ENCODE data around the gene ZNF282. TPM values are rescaled to one million over a fixed set of nuclear protein-coding genes. Genes with fewer than 3 reads are reported as not detected.
"Not testable (repeated sequence)": the region's sequence is repeated elsewhere in the genome, so short reads cannot be mapped to it uniquely, and the experiment has no call there.

The ZNF282 gene
- total RNA-seq, 4 donors from 2014 or later: 16.9 to 28.7 (median 22.2) TPM

GRCh38 chr7:149226840-149227494 is 31.6 kb downstream of the ZNF282 start:
- no peaks in the 10 kb centered on the region for H3K9me3 ChIP-seq
- 89% methylated on average over 6 of the region's 6 CpGs for WGBS
- no peak for DNase-seq (ENCODE audit: extremely low spot score)
- intact Hi-C loops (cut with DNase I): no loop called here
- no peak overlapping the region for H3K27ac ChIP-seq (replicated peaks in 1 of 4)
- H3K4me1 ChIP-seq: no peaks in the 10 kb centered on the region
- no peak overlapping the region for H3K4me3 ChIP-seq
- H3K36me3 ChIP-seq: peaks cover 23 to 42% (median 39%) of the 10 kb centered on the region in 4 donors
- no peaks in the 10 kb centered on the region for H3K27me3 ChIP-seq
- TF ChIP-seq POLR2AphosphoS5 (IDR thresholded peaks at IDR 0.05) (no peak), EP300 (IDR thresholded peaks at IDR 0.05) (no peak), POLR2A (IDR thresholded peaks at IDR 0.05; ENCODE audit: low read depth) (no peak), CTCF (IDR thresholded peaks at IDR 0.05) (no peak)

- no peaks in the 10 kb centered on the region for H3K4me1 ChIP-seq
- 53% methylated on average over 7 of the region's 7 CpGs for WGBS
- intact Hi-C loops (cut with DNase I): no loop called here
- H3K27me3 ChIP-seq: no peaks in the 10 kb centered on the region
- no peak for DNase-seq (ENCODE audit: extremely low spot score)
- H3K27ac ChIP-seq (replicated peaks in 1 of 4): no peak overlapping the region
- no peaks in the 10 kb centered on the region for H3K9me3 ChIP-seq
- no peak overlapping the region for H3K4me3 ChIP-seq
- TF ChIP-seq CTCF (IDR thresholded peaks at IDR 0.05) (no peak), EP300 (IDR thresholded peaks at IDR 0.05) (no peak)
- H3K36me3 ChIP-seq: peaks cover 14 to 22% (median 21%) of the 10 kb centered on the region in 4 donors
Measured at GRCh38 chr7:149228831-149229471, 33.6 kb downstream of the ZNF282 start.

GRCh38 chr7:149229526-149229925 is 34.2 kb downstream of the ZNF282 start:
- intact Hi-C loops (cut with DNase I): no loop called here
- Histone ChIP-seq H3K27me3 (no peaks in the 10 kb centered on the region), H3K9me3 (no peaks in the 10 kb centered on the region), H3K4me3 (no peak overlapping the region), H3K4me1 (no peaks in the 10 kb centered on the region), H3K36me3 (peaks cover 9 to 17% (median 16%) of the 10 kb centered on the region in 4 donors), H3K27ac (replicated peaks in 1 of 4) (no peak overlapping the region)
- TF ChIP-seq CTCF (IDR thresholded peaks at IDR 0.05) (no peak), POLR2AphosphoS5 (IDR thresholded peaks at IDR 0.05) (no peak), EP300 (IDR thresholded peaks at IDR 0.05) (no peak), POLR2A (IDR thresholded peaks at IDR 0.05; ENCODE audit: low read depth) (no peak)
- DNase-seq (ENCODE audit: extremely low spot score): no peak
- 81% methylated on average over 6 of the region's 6 CpGs for WGBS

- Histone ChIP-seq H3K4me1 (no peaks in the 10 kb centered on the region), H3K4me3 (no peak overlapping the region), H3K36me3 (no peaks in the 10 kb centered on the region), H3K9me3 (no peaks in the 10 kb centered on the region), H3K27me3 (no peaks in the 10 kb centered on the region), H3K27ac (replicated peaks in 1 of 4) (no peak overlapping the region)
- DNase-seq (ENCODE audit: extremely low spot score): no peak
- WGBS: 82% methylated on average over 2 of the region's 2 CpGs
- intact Hi-C loops (cut with DNase I): no loop called here
- TF ChIP-seq EP300 (IDR thresholded peaks at IDR 0.05) (no peak), CTCF (IDR thresholded peaks at IDR 0.05) (no peak), POLR2A (IDR thresholded peaks at IDR 0.05; ENCODE audit: low read depth) (no peak), POLR2AphosphoS5 (IDR thresholded peaks at IDR 0.05) (no peak)
Measured at GRCh38 chr7:149232362-149232761, 37.0 kb downstream of the ZNF282 start.

- H3K27ac ChIP-seq (replicated peaks in 1 of 4); H3K4me3 ChIP-seq; H3K27me3 ChIP-seq; H3K4me1 ChIP-seq; intact Hi-C loops (cut with DNase I); H3K9me3 ChIP-seq; H3K36me3 ChIP-seq; DNase-seq (ENCODE audit: extremely low spot score): not testable (repeated sequence)
- 74% methylated on average over 6 of the region's 7 CpGs for WGBS
Measured at GRCh38 chr7:149233655-149234204, 38.4 kb downstream of the ZNF282 start.
